WTC11 (cell line): ENCODE results near the gene AKAP1. TPM values are rescaled to one million over a fixed set of nuclear protein-coding genes. Genes with fewer than 3 reads are reported as not detected.

Experiments used
- ATAC-seq: fragments of 200-7000 bp; cut with Tn5 transposase; 2 replicates; pipeline ENCODE4 v1.10.0; 2021; ENCODE audit warnings: mild to moderate bottlenecking, moderate library complexity
- CTCF ChIA-PET: fragments of 300-600 bp; sonication (Branson Sonifier 250); formaldehyde crosslinking; loops from one replicate; lab custom pipeline; 2021; ENCODE audit warnings: antibody characterized with exemption; lab: Charles Lee
- POLR2A ChIA-PET: fragments of 350-600 bp; sonication (Branson Sonifier 250); formaldehyde crosslinking; loops from one replicate; lab custom pipeline; 2021; ENCODE audit warnings: antibody characterized with exemption; lab: Charles Lee
- DNase-seq: peaks from one replicate; pipeline ENCODE4 v3.0.0; 2021; ENCODE audit warnings: low spot score
- H3K27ac Mint-ChIP-seq: 2 replicates; pipeline ENCODE4 v1.8.0; 2021; ENCODE audit warnings: mixed read lengths
- H3K27me3 Mint-ChIP-seq: 2 replicates; pipeline ENCODE4 v1.8.0; 2021; ENCODE audit warnings: low read depth, mild to moderate bottlenecking, moderate library complexity, mixed read lengths
- H3K36me3 Mint-ChIP-seq: 2 replicates; pipeline ENCODE4 v1.8.0; 2021; ENCODE audit warnings: mixed read lengths
- H3K4me1 Mint-ChIP-seq: 2 replicates; pipeline ENCODE4 v1.8.0; 2022; ENCODE audit warnings: mixed read lengths
- H3K4me3 Mint-ChIP-seq: 2 replicates; pipeline ENCODE4 v1.8.0; 2021; ENCODE audit warnings: mild to moderate bottlenecking, moderate library complexity, mixed read lengths
- H3K9me3 Mint-ChIP-seq: 2 replicates; pipeline ENCODE4 v1.8.0; 2021; ENCODE audit warnings: mixed read lengths
- AFF4 ChIP-seq: sonication (generic); formaldehyde crosslinking; IDR thresholded peaks from 2 replicates; pipeline ENCODE4 v1.8.1; 2023; ENCODE audit warnings: mild to moderate bottlenecking, missing genetic modification reagents, borderline replicate concordance
- AR ChIP-seq: fragments of 250-450 bp; sonication (Bioruptor Pico); IDR thresholded peaks from 2 replicates; pipeline ENCODE4 v1.9.0; 2021; ENCODE audit warnings: mild to moderate bottlenecking
- ATF2 ChIP-seq: sonication (generic); formaldehyde crosslinking; IDR thresholded peaks from 2 replicates; pipeline ENCODE4 v1.8.1; 2022; ENCODE audit warnings: low read depth, missing genetic modification reagents, borderline replicate concordance
- E2F1 ChIP-seq: sonication (generic); formaldehyde crosslinking; IDR thresholded peaks from 2 replicates; pipeline ENCODE4 v1.8.0; 2022; ENCODE audit warnings: mild to moderate bottlenecking, missing genetic modification reagents
- E2F5 ChIP-seq: sonication (generic); formaldehyde crosslinking; IDR thresholded peaks from 2 replicates; pipeline ENCODE4 v1.8.1; 2022; ENCODE audit warnings: mild to moderate bottlenecking, moderate library complexity, missing genetic modification reagents
- ELF4 ChIP-seq: sonication (generic); formaldehyde crosslinking; IDR thresholded peaks from 2 replicates; pipeline ENCODE4 v1.8.1; 2022; ENCODE audit warnings: low read depth, mild to moderate bottlenecking, moderate library complexity, missing genetic modification reagents
- HMGXB4 ChIP-seq: sonication (generic); formaldehyde crosslinking; IDR thresholded peaks from 2 replicates; pipeline ENCODE4 v1.8.1; 2023; ENCODE audit warnings: mild to moderate bottlenecking, moderate library complexity, missing genetic modification reagents
- IRF1 ChIP-seq: sonication (generic); formaldehyde crosslinking; IDR thresholded peaks from 2 replicates; pipeline ENCODE4 v1.8.0; 2023; ENCODE audit warnings: missing genetic modification reagents
- IRF2 ChIP-seq: sonication (generic); formaldehyde crosslinking; IDR thresholded peaks from 2 replicates; pipeline ENCODE4 v1.8.0; 2022; ENCODE audit warnings: low read depth, missing genetic modification reagents, borderline replicate concordance
- MXD4 ChIP-seq: fragments of 250-450 bp; sonication (Bioruptor Pico); IDR thresholded peaks from 2 replicates; pipeline ENCODE4 v1.8.0; 2021; ENCODE audit warnings: mild to moderate bottlenecking, moderate library complexity, borderline replicate concordance
- NFATC4 ChIP-seq: fragments of 250-450 bp; sonication (Bioruptor Pico); IDR thresholded peaks from 2 replicates; pipeline ENCODE4 v1.9.0; 2021; ENCODE audit warnings: mild to moderate bottlenecking
- NR3C1 ChIP-seq: sonication (generic); formaldehyde crosslinking; conservative IDR thresholded peaks from 2 replicates; pipeline ENCODE4 v1.8.1; 2023; ENCODE audit warnings: low read depth, mild to moderate bottlenecking, missing genetic modification reagents
- RELA ChIP-seq: sonication (generic); formaldehyde crosslinking; IDR thresholded peaks from 2 replicates; pipeline ENCODE4 v1.8.1; 2022; ENCODE audit warnings: missing genetic modification reagents, mild to moderate bottlenecking, borderline replicate concordance
- SOX15 ChIP-seq: fragments of 250-450 bp; sonication (Bioruptor Pico); IDR thresholded peaks from 2 replicates; pipeline ENCODE4 v1.9.0; 2021; ENCODE audit warnings: mild to moderate bottlenecking
- TP53 ChIP-seq: sonication (generic); formaldehyde crosslinking; IDR thresholded peaks from 2 replicates; pipeline ENCODE4 v1.8.1; 2023; ENCODE audit warnings: mild to moderate bottlenecking, missing genetic modification reagents
- ZBTB21 ChIP-seq: sonication (generic); formaldehyde crosslinking; IDR thresholded peaks from 2 replicates; pipeline ENCODE4 v1.8.1; 2023; ENCODE audit warnings: mild to moderate bottlenecking, missing genetic modification reagents, borderline replicate concordance
- ZMAT4 ChIP-seq: fragments of 250-450 bp; sonication (Bioruptor Pico); IDR thresholded peaks from 2 replicates; pipeline ENCODE4 v1.9.0; 2021; ENCODE audit warnings: mild to moderate bottlenecking
- ZNF138 ChIP-seq: sonication (generic); formaldehyde crosslinking; conservative IDR thresholded peaks from 2 replicates; pipeline ENCODE4 v1.8.1; 2022; ENCODE audit warnings: mild to moderate bottlenecking, moderate library complexity, missing genetic modification reagents
- ZNF317 ChIP-seq: sonication (generic); formaldehyde crosslinking; IDR thresholded peaks from 2 replicates; pipeline ENCODE4 v1.8.1; 2023; ENCODE audit warnings: low read depth, mild to moderate bottlenecking, moderate library complexity, missing genetic modification reagents, borderline replicate concordance
- ZNF425 ChIP-seq: fragments of 250-450 bp; sonication (Bioruptor Pico); conservative IDR thresholded peaks from 2 replicates; pipeline ENCODE4 v1.9.0; 2021; ENCODE audit warnings: mild to moderate bottlenecking
- total RNA-seq: library from RNA; stranded (reverse); gene quantifications from 3 replicates; pipeline ENCODE4 v1.2.3, GENCODE V29; 2021

AKAP1 gene
- total RNA-seq, 1 experiment from 2014 or later = 74.5 TPM

GRCh38 chr17:57158325-57158724, 73.3 kb downstream of the AKAP1 start:
- Mint-ChIP-seq H3K4me1 (no peaks in the 10 kb centered on the region), H3K9me3 (peaks cover 13% of the 10 kb centered on the region), H3K27ac (no peak overlapping the region), H3K36me3 (no peaks in the 10 kb centered on the region; the same call in 1 of the 2 replicates), H3K4me3 (no peak overlapping the region), H3K27me3 (no peaks in the 10 kb centered on the region)
- CTCF ChIA-PET = interaction anchor here (1.3 kb wide), 1 partner anchor 514 kb away, joined by 3 read pairs; no protein-coding TSS in a partner anchor
- no peak for DNase-seq
- ATAC-seq = no peak
- TF ChIP-seq AFF4 (no peak), MXD4 (no peak), ZNF138 (CRISPR knock-in tag) (no peak), ATF2 (CRISPR knock-in tag) (no peak), ZBTB21 (CRISPR knock-in tag) (no peak), RELA (CRISPR knock-in tag) (no peak), AR (no peak), SOX15 (CRISPR knock-in tag) (no peak), IRF2 (CRISPR knock-in tag) (no peak), ELF4 (CRISPR knock-in tag) (no peak), HMGXB4 (CRISPR knock-in tag) (no peak)
- POLR2A ChIA-PET = no interaction called here

GRCh38 chr17:57158795-57159194, 73.7 kb downstream of the AKAP1 start:
- no peaks in the 10 kb centered on the region; the same call in 1 of the 2 replicates for H3K36me3 Mint-ChIP-seq
- H3K27me3 Mint-ChIP-seq = no peaks in the 10 kb centered on the region
- ATAC-seq (no peak), DNase-seq (no peak)
- H3K27ac Mint-ChIP-seq = no peak overlapping the region
- POLR2A ChIA-PET = no interaction called here
- H3K9me3 Mint-ChIP-seq = peaks cover 13% of the 10 kb centered on the region
- CTCF ChIA-PET = no interaction called here
- H3K4me3 Mint-ChIP-seq = no peak overlapping the region
- H3K4me1 Mint-ChIP-seq = no peaks in the 10 kb centered on the region
- no peak for TF ChIP-seq NFATC4
- TF ChIP-seq ZMAT4 (CRISPR knock-in tag) = no peak
- no peak for TF ChIP-seq E2F1
- no peak for TF ChIP-seq ZNF317
- TF ChIP-seq NR3C1 = no peak
- no peak for TF ChIP-seq IRF1 (CRISPR knock-in tag)
- TF ChIP-seq E2F5 (CRISPR knock-in tag) = no peak
- no peak for TF ChIP-seq ZNF425
- TF ChIP-seq TP53 = no peak
